ENCODE data around the gene ONECUT1. TPM values are rescaled to one million over a fixed set of nuclear protein-coding genes. Genes with fewer than 3 reads are reported as not detected.

The ONECUT1 gene
- total RNA-seq, 4 donors from 2014 or later, result not detected

DNA sequence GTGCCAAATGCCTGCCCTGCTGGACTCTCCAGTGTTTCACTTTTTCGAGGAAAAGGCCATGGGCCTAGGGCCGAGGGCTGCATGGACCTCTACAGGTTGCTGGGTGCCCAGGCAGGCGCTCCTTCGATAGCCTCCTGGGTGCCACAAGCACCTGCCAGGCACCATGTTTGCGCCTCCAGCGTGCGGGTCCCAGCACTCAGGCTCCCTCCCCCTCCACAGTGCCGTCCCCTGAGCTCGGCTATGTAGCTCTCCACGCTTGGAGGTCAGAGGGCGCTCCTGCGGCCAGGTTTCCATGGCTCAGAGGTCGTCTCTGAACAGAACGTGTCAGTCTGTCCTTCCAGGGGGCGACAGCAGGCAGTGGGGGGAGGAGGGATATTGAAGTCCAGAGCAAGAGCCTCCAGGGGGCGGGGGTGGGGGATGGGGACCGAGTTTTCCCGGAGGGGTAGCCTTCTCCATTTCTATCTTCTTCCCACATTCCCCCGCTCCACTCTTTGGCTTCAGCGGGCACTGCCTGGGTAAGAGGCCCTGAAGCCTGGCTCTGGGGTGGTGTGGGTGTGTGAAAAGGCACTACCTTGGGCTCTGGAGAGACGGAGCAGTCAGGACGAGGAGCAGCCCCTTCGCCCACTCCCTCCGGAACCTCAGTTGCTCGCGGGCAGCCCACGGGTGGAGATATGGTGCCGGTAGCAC, 3.6 kb downstream of the ONECUT1 start:
- H3K36me3 ChIP-seq, result no peaks in the 10 kb centered on the region
- peaks cover 87 to 98% (median 88%) of the 10 kb centered on the region in 3 donors for H3K27me3 ChIP-seq
- H3K27ac ChIP-seq, result no peak overlapping the region
- intact Hi-C loops (cut with DNase I; ENCODE audit: low total_unique reads) (no loop called here), in situ Hi-C loops (cut with MboI; ENCODE audit: low sequenced_read_pairs in 4 of 4) (loop anchor here in 2 of 4 donors (25.0 kb wide), 1 partner anchor 926 kb away; no protein-coding TSS in a partner anchor)
- no peak for TF ChIP-seq POLR2A (IDR thresholded peaks at IDR 0.05)
- TF ChIP-seq, protein P1, sequence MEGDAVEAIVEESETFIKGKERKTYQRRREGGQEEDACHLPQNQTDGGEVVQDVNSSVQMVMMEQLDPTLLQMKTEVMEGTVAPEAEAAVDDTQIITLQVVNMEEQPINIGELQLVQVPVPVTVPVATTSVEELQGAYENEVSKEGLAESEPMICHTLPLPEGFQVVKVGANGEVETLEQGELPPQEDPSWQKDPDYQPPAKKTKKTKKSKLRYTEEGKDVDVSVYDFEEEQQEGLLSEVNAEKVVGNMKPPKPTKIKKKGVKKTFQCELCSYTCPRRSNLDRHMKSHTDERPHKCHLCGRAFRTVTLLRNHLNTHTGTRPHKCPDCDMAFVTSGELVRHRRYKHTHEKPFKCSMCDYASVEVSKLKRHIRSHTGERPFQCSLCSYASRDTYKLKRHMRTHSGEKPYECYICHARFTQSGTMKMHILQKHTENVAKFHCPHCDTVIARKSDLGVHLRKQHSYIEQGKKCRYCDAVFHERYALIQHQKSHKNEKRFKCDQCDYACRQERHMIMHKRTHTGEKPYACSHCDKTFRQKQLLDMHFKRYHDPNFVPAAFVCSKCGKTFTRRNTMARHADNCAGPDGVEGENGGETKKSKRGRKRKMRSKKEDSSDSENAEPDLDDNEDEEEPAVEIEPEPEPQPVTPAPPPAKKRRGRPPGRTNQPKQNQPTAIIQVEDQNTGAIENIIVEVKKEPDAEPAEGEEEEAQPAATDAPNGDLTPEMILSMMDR (IDR thresholded peaks at IDR 0.05 in 4 of 5, conservative IDR thresholded peaks at IDR 0.05 in 1 of 5), result no peak
- no peak overlapping the region for H3K4me3 ChIP-seq
- no peaks in the 10 kb centered on the region for H3K9me3 ChIP-seq
- H3K4me1 ChIP-seq, result peaks cover 18 to 52% of the 10 kb centered on the region in 2 donors
- DNase-seq (no peak), ATAC-seq (no peak)

DNA sequence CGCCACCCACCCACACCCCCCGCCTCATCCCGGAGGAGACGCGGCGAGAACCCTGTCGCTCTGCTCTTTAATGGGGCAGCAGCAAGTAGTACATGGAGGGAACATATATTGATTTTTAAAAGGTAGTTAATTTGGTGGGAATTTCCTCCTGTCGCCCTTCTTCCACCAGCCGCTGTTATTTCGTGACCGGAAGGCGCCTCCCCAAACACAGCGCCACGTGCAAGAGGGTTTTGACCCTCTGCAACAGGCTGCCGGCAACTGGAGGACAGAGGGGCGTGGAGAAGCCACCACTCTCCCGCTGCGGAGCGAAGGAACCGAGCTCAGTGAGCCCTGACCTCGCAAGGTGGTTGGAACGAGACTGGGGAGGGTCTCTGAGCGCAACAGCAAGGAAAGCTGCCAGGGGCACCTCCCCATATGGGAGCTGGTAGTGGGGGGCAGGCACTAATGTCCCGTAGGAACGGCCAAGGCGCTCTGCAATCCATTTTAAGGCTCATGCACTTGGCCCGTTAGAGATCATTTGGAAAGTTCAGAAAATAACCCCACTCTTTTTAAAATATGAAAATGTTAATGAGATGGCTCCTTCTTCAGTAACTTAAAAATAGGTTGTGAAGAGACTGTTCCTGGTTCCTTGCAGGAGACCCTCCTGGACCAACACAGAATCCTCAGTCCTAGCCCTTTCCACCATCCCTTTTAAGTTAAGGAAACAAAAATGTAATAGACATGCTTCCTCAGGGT, 4.3 kb downstream of the ONECUT1 start:
- peaks cover 88 to 98% (median 90%) of the 10 kb centered on the region in 3 donors for H3K27me3 ChIP-seq
- ATAC-seq (no peak), DNase-seq (no peak)
- H3K4me1 ChIP-seq, result peaks cover 18 to 52% of the 10 kb centered on the region in 2 donors
- intact Hi-C loops (cut with DNase I; ENCODE audit: low total_unique reads), result no loop called here
- H3K9me3 ChIP-seq, result no peaks in the 10 kb centered on the region
- no peaks in the 10 kb centered on the region for H3K36me3 ChIP-seq
- in situ Hi-C loops (cut with MboI; ENCODE audit: low sequenced_read_pairs in 4 of 4), result loop anchor here in 2 of 4 donors (25.0 kb wide), 1 partner anchor 926 kb away; no protein-coding TSS in a partner anchor
- H3K4me3 ChIP-seq, result peak overlapping the region in 1 of 4 donors; percentile 8
- no peak for TF ChIP-seq POLR2A (IDR thresholded peaks at IDR 0.05)
- TF ChIP-seq, protein P1 (IDR thresholded peaks at IDR 0.05 in 4 of 5, conservative IDR thresholded peaks at IDR 0.05 in 1 of 5), result no peak
- H3K27ac ChIP-seq, result no peak overlapping the region

DNA sequence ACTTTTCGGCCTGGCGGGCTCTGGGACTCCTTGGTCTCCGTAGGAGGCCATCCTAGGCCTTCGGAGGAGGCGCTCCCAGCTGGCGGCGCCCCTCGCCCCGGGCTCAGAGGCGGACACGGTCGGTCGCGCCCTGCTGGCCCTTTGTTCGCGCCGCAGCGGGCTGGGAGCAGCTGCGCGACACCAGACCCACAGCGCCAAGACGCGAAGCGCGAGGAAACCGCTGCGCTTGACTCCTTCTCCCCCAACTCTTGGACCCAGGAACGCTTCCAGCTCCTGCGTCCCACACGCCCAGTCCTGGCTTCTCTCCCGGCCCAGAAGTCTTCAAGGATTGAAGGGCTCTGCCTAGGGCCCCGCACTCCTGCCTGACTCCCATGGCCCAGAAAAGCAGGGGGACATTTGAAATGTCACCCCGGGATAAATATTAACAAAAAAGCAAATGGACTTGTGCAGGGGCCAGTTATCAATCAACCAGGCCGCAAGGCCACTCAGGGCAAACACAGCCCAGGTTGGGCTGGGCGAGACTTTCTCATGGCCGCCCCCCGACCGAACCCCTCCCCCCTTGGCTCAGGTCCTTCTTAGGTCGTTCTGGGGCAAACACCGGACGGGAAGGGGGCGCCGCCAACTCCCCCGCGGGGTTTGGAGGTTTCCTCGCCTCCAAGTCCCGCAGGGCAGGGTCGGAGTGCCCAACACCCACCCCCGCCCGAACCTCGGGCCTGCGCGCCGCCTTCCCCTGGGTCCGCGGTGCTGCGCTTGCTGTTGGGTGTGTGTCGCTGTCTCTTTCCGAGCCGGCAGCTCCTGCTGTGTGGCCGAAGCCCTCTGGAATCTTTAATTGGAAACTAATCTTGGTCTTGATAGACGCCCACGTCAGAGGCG, 5.1 kb downstream of the ONECUT1 start:
- no peak for TF ChIP-seq POLR2A (IDR thresholded peaks at IDR 0.05)
- TF ChIP-seq, protein P1 (IDR thresholded peaks at IDR 0.05 in 4 of 5, conservative IDR thresholded peaks at IDR 0.05 in 1 of 5), result no peak
- peaks cover 18 to 47% of the 10 kb centered on the region in 2 donors for H3K4me1 ChIP-seq
- peaks cover 89 to 92% (median 91%) of the 10 kb centered on the region in 3 donors for H3K27me3 ChIP-seq
- H3K36me3 ChIP-seq, result no peaks in the 10 kb centered on the region
- no peak overlapping the region for H3K27ac ChIP-seq
- in situ Hi-C loops (cut with MboI; ENCODE audit: low sequenced_read_pairs in 4 of 4), result loop anchor here in 2 of 4 donors (25.0 kb wide), 1 partner anchor 927 kb away; no protein-coding TSS in a partner anchor
- DNase-seq (no peak), ATAC-seq (no peak)
- intact Hi-C loops (cut with DNase I; ENCODE audit: low total_unique reads), result loop anchor here (5.0 kb wide), 1 partner anchor 932 kb away; no protein-coding TSS in a partner anchor
- H3K9me3 ChIP-seq, result no peaks in the 10 kb centered on the region
- peak overlapping the region in 2 of 4 donors; percentile 1 to 14 for H3K4me3 ChIP-seq

Data from gastrocnemius medialis (tissue), 4 donors.